ENCODE results near the gene BCAS4. TPM values are rescaled to one million over a fixed set of nuclear protein-coding genes. Genes with fewer than 3 reads are reported as not detected.

Gene BCAS4
- total RNA-seq, 1 donor from 2014 or later = 9.3 TPM

DNA sequence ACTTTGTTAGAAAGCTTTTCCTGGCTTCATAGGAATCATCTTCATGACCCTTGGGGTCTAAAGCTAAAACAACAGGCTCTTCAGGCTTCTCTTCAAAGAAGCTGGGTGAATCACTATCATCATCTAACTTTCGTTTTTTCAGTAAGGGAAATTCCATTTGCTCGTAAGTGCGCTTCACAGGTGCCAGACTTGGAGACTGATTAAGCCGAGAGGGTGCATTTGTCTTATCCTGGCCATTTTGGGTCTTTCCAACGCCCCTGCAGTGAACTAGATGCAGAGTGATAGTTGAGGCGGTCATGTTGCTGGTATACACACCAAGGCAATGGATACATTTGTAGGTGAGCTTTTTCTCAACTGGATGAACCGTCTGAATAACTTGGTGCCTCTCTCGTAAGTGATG, 97.5 kb downstream of the BCAS4 start:
- Mint-ChIP-seq H3K27ac (peak overlapping the region; percentile 53), H3K27me3 (no peaks in the 10 kb centered on the region), H3K4me3 (no peak overlapping the region), H3K9me3 (no peaks in the 10 kb centered on the region), H3K36me3 (peaks cover 51% of the 10 kb centered on the region), H3K4me1 (ENCODE audit: unreplicated experiment) (peaks cover 4% of the 10 kb centered on the region)
- TF ChIP-seq, protein P1, sequence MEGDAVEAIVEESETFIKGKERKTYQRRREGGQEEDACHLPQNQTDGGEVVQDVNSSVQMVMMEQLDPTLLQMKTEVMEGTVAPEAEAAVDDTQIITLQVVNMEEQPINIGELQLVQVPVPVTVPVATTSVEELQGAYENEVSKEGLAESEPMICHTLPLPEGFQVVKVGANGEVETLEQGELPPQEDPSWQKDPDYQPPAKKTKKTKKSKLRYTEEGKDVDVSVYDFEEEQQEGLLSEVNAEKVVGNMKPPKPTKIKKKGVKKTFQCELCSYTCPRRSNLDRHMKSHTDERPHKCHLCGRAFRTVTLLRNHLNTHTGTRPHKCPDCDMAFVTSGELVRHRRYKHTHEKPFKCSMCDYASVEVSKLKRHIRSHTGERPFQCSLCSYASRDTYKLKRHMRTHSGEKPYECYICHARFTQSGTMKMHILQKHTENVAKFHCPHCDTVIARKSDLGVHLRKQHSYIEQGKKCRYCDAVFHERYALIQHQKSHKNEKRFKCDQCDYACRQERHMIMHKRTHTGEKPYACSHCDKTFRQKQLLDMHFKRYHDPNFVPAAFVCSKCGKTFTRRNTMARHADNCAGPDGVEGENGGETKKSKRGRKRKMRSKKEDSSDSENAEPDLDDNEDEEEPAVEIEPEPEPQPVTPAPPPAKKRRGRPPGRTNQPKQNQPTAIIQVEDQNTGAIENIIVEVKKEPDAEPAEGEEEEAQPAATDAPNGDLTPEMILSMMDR (conservative IDR thresholded peaks at IDR 0.05) = no peak
- DNase-seq (ENCODE audit: extremely low spot score, unreplicated experiment) = no peak

DNA sequence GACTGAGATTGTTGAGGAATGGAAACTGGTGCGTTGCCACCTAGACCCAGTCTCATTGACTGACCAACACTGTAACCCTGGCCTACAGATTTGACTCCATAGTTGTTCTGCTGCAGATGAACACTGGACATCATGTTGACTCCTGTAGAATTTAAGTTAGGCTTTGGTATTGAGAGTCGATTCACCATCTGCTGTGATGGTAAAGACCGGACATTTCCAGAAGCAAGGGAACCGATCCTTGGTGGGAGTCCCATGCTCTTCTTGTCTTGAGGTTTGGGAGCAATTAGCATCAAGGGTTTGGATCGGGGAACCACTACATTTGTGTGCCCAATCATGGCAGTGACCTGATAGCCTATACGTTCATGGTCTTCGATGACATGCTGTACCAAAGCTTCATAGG, 98.8 kb downstream of the BCAS4 start:
- Mint-ChIP-seq H3K4me1 (ENCODE audit: unreplicated experiment) (peaks cover 4% of the 10 kb centered on the region), H3K4me3 (no peak overlapping the region), H3K36me3 (peaks cover 58% of the 10 kb centered on the region), H3K9me3 (no peaks in the 10 kb centered on the region), H3K27ac (no peak overlapping the region), H3K27me3 (no peaks in the 10 kb centered on the region)
- TF ChIP-seq, protein P1 (conservative IDR thresholded peaks at IDR 0.05) = no peak
- DNase-seq (ENCODE audit: extremely low spot score, unreplicated experiment) = no peak

DNA sequence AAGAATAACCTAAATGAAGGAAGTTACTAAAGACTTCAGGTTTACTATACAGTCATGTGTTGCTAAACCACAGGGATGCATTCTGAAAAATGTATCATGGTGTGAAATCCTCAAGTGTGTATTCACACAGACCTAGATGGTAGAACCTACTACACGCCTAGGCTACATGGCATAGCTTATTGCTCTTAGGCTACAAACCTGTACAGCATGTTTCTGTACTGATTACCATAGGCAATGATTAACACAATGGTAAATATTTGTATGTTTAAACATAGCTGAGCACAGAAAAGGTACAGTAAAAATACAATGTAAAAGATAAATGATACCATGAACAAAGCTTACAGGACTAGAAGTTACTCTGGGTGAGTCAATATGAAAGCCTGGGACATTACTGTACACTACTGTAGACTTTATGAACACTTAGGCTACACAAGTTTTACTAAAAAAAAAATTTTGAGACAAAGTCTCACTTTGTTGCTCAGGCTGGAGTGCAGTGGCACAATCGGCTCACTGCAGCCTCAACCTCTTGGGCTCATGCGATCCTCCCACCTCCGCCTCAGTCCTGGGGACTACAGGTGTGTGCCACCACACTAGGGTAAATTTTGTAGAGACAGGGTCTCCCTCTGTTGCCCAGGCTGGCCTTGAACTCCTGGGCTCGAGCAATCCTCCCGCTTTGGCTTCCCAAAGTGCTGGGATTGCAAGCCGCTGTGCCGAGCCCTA, 100.4 kb downstream of the BCAS4 start:
- TF ChIP-seq, protein P1 (conservative IDR thresholded peaks at IDR 0.05) = no peak
- Mint-ChIP-seq H3K36me3 (peaks cover 47% of the 10 kb centered on the region), H3K4me3 (no peak overlapping the region), H3K9me3 (no peaks in the 10 kb centered on the region), H3K4me1 (ENCODE audit: unreplicated experiment) (peaks cover 4% of the 10 kb centered on the region), H3K27me3 (no peaks in the 10 kb centered on the region), H3K27ac (no peak overlapping the region)
- no peak for DNase-seq (ENCODE audit: extremely low spot score, unreplicated experiment)

DNA sequence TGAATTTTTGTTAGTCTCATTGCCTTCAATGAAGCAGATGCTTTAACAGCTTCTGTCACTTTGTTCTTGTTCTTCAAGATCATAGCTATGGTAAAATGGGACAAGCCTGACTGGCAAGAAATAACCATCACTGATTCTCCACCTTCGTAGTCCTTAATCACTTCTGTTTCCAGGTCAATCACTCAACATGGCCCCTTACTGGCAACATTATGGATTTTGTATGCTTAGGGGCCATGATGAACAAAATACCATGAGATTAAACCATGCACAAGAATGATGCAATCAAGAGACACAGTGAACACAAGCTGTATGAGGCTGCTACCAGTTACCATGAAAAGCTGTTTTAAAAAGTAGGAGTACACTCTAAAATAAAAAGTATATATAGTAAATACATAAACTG, 103.6 kb downstream of the BCAS4 start:
- Mint-ChIP-seq H3K27me3 (no peaks in the 10 kb centered on the region), H3K4me1 (ENCODE audit: unreplicated experiment) (peaks cover 4% of the 10 kb centered on the region), H3K4me3 (no peak overlapping the region), H3K9me3 (no peaks in the 10 kb centered on the region), H3K36me3 (peaks cover 30% of the 10 kb centered on the region), H3K27ac (no peak overlapping the region)
- DNase-seq (ENCODE audit: extremely low spot score, unreplicated experiment) = no peak
- TF ChIP-seq, protein P1 (conservative IDR thresholded peaks at IDR 0.05) = no peak

DNA sequence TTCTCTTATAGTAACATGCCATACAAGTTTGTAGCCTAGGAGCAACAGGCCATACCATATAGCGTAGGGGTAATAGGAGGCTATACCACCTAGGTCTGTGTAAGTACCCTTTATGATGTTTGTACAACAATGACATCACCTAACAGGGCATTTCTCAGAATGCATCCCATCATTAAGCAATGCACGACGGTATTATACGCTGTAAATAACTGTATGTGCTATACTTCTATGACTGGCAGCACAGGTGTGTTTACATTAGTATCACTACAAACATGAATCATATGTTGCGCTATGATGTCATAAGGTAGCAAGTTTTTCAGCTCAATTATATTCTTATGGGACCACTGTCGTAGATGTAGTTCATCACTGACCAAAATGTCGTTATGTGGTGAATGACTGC, 105.4 kb downstream of the BCAS4 start:
- H3K4me3 Mint-ChIP-seq = no peak overlapping the region
- H3K36me3 Mint-ChIP-seq = peaks cover 19% of the 10 kb centered on the region
- peaks cover 9% of the 10 kb centered on the region for H3K4me1 Mint-ChIP-seq (ENCODE audit: unreplicated experiment)
- H3K27ac Mint-ChIP-seq = no peak overlapping the region
- TF ChIP-seq, protein P1 (conservative IDR thresholded peaks at IDR 0.05) = no peak
- no peaks in the 10 kb centered on the region for H3K27me3 Mint-ChIP-seq
- no peaks in the 10 kb centered on the region for H3K9me3 Mint-ChIP-seq
- DNase-seq (ENCODE audit: extremely low spot score, unreplicated experiment) = no peak

Data from type B pancreatic cell (in vitro differentiated cells).